DOHH2 (cell line): ENCODE data around the gene CCN2.

ENCODE experiments used
- CTCF ChIP-seq: fragments of 200-600 bp; sonication (generic); IDR thresholded peaks from one replicate; pipeline ENCODE4 v1.5.1; 2014; ENCODE audit warnings: antibody characterized with exemption, mild to moderate bottlenecking, low read depth, low read length; ENCODE audit not compliant: poor library complexity, severe bottlenecking
- EZH2phosphoT487 ChIP-seq: fragments of 200-600 bp; sonication (generic); IDR thresholded peaks from 2 replicates; pipeline ENCODE4 v1.6.1; 2017; ENCODE audit warnings: borderline replicate concordance, mild to moderate bottlenecking, antibody characterized with exemption, low read length, moderate library complexity, mixed read lengths

GRCh38 chr6:131937226-131937625, 13.9 kb downstream of the CCN2 start:
- TF ChIP-seq EZH2phosphoT487 (no peak), CTCF (no peak)
